Choroid plexus epithelial cell (primary cell): ENCODE data around the gene FAAP100.
A peak's percentile ranks its signal among the peaks of the same experiment; 100 is the strongest.

ENCODE experiments used
- DNase-seq: peaks from one replicate; pipeline ENCODE4 v3.0.0-alpha.2; 2010; ENCODE audit warnings: low read depth
- H3K4me3 ChIP-seq: 2 replicates; pipeline ENCODE4 v1.5.1; 2011; ENCODE audit warnings: low read depth, mild to moderate bottlenecking, control low read depth, low read length, moderate library complexity
- TF ChIP-seq, protein P1 (sequence below): conservative IDR thresholded peaks from 2 replicates; pipeline ENCODE4 v1.5.1; 2011; ENCODE audit warnings: low read depth, mild to moderate bottlenecking, control low read depth, inconsistent platforms, low read length, moderate library complexity

FAAP100 gene

DNA sequence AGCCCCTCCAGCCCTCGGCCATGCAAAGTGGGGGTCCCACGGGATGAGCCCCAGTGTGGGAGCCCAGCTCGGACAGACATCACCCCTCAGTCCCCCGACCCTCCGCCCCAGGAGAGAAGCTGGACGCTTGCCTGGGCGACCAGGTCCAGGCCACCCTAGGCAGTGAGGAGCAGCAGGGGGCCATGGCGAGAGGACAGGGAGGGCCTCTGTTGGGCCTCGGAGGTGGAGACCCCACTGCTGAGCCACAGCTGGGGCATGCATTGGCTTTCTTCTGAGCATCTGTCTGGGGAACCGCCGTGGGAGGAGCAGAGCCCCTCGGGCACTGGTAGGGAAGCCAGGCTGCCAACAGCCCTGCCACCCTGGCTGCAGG lies 52.6 kb downstream of the FAAP100 start:
- TF ChIP-seq, protein P1, sequence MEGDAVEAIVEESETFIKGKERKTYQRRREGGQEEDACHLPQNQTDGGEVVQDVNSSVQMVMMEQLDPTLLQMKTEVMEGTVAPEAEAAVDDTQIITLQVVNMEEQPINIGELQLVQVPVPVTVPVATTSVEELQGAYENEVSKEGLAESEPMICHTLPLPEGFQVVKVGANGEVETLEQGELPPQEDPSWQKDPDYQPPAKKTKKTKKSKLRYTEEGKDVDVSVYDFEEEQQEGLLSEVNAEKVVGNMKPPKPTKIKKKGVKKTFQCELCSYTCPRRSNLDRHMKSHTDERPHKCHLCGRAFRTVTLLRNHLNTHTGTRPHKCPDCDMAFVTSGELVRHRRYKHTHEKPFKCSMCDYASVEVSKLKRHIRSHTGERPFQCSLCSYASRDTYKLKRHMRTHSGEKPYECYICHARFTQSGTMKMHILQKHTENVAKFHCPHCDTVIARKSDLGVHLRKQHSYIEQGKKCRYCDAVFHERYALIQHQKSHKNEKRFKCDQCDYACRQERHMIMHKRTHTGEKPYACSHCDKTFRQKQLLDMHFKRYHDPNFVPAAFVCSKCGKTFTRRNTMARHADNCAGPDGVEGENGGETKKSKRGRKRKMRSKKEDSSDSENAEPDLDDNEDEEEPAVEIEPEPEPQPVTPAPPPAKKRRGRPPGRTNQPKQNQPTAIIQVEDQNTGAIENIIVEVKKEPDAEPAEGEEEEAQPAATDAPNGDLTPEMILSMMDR, result no peak
- H3K4me3 ChIP-seq, result no peak overlapping the region
- DNase-seq, result no peak

DNA sequence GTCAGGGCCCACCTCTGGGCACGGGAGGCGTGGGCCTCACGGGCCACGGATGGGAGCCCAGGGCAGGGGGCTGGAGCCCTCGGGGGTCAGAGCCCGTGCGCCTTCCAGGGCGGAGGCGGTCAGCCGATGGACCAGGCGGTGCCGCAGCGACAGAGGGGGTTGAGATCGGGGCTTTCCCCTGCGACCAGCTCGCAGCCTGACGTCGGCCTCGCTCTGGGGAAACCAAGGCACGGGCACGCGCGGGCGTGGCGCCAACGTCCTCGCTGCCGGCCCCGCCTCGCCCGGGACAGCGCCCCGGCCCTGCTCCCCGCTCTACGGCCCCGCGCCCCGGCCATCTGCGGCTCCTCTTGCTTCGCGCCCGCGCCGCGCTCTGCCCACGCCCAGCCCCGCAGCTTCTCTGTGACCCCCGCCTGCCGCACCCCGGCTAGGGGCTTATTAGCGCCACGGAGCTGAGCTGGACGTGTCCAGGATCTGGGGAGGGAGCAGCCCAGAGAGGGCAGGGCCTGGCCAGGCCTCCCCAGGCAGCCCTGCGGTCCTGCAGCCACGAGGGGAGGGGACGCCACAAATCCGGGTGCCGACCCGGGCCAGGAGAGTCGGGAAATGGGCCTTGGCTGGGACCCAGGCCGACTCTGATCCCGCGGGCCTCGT lies 53.1 kb downstream of the FAAP100 start:
- H3K4me3 ChIP-seq, result no peak overlapping the region
- TF ChIP-seq, protein P1, result no peak
- DNase-seq, result no peak

DNA sequence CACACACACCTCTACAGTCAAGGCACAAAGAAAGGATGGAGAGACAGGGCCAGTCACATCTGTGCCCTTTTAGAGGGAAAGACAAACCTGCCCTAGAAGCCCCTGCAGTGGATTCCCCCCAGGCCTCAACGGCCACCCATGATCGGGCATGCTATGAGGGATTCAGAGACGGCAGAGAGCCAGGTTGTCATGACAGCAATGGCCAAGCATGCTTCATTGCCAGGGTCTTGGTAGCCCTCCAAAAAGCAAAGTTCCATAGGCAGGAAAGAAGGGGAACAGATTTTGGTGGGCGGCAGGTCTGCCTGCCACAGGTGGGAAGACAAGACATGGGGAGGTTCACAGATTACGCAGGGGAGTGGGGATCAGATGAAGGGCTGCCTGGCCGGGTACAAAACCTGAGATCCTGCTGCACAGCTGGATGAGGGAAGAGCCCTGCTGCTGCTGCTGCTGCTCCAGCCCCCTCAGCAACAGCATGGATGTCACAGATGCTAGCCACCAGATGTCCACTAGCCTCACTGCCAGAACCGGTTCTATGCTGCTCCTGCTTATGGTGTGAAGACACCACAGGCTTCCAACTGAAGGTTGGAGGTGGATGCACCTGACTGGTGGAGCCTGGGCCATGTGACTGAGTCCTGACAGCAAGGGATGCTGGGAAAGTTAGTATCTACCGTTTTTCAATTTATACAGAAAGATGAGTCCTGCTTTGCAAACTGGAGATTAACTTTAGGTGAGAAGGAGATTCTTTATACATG lies 57.4 kb downstream of the FAAP100 start:
- TF ChIP-seq, protein P1, result no peak
- DNase-seq, result peak; percentile 62
- no peak overlapping the region for H3K4me3 ChIP-seq

DNA sequence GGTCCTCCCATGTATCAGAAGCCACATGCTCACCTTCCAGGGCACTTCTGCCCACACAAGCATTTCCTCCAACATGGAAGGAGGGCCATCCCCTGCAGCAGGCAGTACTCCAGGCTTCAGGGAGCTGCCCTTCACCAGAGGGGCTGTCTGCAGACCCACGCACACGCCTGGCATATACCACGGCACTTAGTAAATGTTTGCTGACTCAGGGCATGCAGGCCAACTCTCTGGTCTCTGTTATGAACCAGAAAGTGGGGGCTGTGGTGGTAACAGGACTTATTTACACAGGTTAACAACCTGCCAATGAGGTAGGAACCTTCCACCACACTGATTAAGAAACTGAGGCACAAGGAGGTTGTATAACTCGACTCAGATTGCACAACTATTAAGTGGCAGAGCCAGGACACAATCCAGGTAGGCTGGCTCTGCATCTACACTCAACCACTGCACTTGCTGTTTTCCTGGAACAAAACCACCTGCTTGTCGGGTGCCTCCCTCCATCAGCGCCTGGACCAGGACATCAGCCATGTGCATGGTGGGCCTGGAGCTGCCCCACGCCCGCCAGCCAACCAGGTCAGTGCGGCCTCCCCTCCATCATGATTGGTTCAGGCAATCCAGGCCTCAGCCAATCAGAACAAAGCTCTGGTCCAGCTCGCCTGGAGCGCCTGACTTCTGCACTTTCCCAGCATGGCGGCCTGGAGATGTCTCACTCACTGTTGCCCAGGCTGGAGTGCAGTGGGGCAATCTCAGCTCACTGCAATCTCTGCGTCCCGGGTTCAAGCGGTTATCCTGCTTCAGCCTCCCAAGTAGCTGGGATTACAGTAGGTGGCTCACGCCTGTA lies 58.7 kb downstream of the FAAP100 start:
- DNase-seq, result no peak
- H3K4me3 ChIP-seq, result no peak overlapping the region
- TF ChIP-seq, protein P1, result no peak

DNA sequence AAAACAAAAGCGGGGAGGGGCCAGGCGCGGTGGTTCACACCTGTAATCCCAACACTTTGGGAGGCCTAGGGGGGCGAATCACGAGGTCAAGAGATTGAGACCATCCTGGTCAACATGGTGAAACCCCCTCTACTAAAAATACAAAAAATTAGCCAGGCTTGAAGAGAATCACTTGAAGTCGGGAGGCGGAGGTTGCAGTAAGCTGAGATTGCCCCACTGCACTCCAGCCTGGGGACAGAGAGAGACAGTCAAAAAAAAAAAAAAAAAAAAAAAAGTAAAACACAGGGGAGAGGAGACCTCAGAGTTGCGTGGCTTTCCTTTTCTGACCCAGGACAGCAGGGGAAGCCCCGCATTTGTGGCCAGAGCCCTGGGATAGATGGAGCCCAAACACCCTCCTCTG lies 59.4 kb downstream of the FAAP100 start:
- no peak overlapping the region for H3K4me3 ChIP-seq
- DNase-seq, result no peak
- TF ChIP-seq, protein P1, result no peak

DNA sequence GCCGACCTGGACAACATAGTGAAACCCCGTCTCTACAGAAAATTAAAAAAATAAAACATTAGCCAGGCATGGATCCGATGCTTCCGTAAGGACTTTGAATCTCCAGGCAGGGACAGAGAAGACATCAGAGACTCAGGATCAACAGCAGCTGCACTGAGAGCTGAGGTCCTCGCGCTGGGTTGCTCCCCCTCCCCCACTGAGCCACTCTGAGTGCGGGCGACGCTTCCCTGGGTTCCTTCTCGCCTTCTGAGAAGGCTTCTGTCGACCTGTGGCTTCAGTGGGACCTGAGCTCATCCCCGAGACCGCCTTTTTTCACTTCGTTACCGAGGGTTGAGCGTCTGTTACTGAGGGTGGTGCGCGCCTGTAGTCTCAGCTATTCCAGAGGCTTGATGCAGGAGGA lies 60.0 kb downstream of the FAAP100 start:
- TF ChIP-seq, protein P1, result no peak
- H3K4me3 ChIP-seq, result no peak overlapping the region
- no peak for DNase-seq
